Body of pancreas (tissue), 4 donors: Measurements from ENCODE around the gene TTYH2.

Experiments
- POLR2A ChIP-seq, 3 donors: fragments of 450-650 bp; IDR thresholded peaks; one replicate each; pipeline ENCODE4 v1.6.1; 2016; ENCODE audit warnings: antibody characterized with exemption in 3 of 3, mild to moderate bottlenecking in 2 of 3
- TF ChIP-seq, protein P1 (sequence below), 7 experiments: fragments of 450-650 bp in 4 of 7; fragments of 200-600 bp in 3 of 7; sonication (generic) in 3 of 7; IDR thresholded peaks; one replicate each; pipeline ENCODE4 v1.5.1; 2016 to 2019; ENCODE audit warnings: antibody characterized with exemption in 7 of 7

DNA sequence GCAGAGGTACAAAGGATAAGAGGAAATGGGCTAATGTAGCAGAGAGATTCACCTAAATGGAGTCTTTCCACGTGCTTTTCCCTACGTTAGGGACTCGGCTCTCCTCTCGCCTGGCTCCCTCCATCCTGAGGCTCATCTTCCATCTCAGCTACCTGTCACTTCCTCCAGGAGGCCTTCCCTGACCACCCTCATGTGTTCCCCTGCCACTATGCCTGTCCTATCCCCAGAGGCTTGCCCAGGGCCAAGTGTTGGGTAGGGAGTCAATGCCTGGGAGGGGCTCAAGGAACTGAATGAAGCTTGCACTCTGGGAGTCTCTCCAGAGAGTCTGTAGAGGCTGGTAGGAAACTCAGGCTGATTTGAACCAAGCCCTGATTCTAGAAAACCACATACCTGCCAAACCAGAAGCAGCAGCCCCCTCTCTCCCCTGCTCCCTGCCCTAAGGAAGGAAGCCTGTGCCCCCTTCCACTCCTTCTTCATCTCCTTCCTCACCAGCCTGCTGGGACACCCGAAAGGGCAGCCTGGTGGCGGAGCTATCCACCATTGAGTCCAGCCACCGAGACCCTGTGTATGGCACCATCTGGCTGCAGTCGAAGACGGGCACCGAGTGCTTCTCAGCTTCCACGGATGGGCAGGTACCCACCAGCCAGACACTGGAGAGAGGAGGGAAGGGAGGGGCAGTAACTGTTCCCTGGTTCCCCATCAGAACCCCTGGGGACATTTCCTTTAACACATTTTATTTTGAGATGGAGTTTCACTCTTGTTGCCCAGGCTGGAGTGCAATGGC, 86.0 kb downstream of the TTYH2 start:
- no peak for TF ChIP-seq POLR2A (IDR thresholded peaks at IDR 0.05)
- TF ChIP-seq, protein P1, sequence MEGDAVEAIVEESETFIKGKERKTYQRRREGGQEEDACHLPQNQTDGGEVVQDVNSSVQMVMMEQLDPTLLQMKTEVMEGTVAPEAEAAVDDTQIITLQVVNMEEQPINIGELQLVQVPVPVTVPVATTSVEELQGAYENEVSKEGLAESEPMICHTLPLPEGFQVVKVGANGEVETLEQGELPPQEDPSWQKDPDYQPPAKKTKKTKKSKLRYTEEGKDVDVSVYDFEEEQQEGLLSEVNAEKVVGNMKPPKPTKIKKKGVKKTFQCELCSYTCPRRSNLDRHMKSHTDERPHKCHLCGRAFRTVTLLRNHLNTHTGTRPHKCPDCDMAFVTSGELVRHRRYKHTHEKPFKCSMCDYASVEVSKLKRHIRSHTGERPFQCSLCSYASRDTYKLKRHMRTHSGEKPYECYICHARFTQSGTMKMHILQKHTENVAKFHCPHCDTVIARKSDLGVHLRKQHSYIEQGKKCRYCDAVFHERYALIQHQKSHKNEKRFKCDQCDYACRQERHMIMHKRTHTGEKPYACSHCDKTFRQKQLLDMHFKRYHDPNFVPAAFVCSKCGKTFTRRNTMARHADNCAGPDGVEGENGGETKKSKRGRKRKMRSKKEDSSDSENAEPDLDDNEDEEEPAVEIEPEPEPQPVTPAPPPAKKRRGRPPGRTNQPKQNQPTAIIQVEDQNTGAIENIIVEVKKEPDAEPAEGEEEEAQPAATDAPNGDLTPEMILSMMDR (IDR thresholded peaks at IDR 0.05), result no peak
